ENCODE data around the gene TOLLIP.
A peak's percentile ranks its signal among the peaks of the same experiment; 100 is the strongest.

Gene TOLLIP

DNA sequence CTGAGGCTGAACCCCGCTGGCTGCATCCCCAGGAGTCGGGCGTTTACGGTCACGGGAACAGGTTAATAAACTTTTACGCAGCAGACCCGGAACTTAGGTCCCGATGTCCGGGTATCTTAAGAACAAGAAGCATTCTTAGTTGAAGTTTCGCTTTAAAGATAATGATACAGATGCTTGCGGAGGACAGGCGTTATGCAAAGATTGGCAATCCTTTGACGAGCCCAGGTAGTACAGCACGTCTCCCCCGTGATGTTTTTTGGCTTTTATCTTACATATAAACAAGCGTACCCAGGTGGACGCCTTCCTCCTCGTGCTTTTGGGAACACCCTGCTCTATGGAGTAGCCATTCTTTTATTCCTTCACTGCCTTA is 871 bp upstream of the TOLLIP start:
- TF ChIP-seq, protein P1, sequence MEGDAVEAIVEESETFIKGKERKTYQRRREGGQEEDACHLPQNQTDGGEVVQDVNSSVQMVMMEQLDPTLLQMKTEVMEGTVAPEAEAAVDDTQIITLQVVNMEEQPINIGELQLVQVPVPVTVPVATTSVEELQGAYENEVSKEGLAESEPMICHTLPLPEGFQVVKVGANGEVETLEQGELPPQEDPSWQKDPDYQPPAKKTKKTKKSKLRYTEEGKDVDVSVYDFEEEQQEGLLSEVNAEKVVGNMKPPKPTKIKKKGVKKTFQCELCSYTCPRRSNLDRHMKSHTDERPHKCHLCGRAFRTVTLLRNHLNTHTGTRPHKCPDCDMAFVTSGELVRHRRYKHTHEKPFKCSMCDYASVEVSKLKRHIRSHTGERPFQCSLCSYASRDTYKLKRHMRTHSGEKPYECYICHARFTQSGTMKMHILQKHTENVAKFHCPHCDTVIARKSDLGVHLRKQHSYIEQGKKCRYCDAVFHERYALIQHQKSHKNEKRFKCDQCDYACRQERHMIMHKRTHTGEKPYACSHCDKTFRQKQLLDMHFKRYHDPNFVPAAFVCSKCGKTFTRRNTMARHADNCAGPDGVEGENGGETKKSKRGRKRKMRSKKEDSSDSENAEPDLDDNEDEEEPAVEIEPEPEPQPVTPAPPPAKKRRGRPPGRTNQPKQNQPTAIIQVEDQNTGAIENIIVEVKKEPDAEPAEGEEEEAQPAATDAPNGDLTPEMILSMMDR (conservative IDR thresholded peaks at IDR 0.05; ENCODE audit: control insufficient read depth, insufficient read depth, low read depth, low read length): no peak
- DNase-seq (ENCODE audit: low read depth): no peak
- peak overlapping the region; percentile 65 for H3K4me3 ChIP-seq (ENCODE audit: control insufficient read depth, low read depth, low read length)

DNA sequence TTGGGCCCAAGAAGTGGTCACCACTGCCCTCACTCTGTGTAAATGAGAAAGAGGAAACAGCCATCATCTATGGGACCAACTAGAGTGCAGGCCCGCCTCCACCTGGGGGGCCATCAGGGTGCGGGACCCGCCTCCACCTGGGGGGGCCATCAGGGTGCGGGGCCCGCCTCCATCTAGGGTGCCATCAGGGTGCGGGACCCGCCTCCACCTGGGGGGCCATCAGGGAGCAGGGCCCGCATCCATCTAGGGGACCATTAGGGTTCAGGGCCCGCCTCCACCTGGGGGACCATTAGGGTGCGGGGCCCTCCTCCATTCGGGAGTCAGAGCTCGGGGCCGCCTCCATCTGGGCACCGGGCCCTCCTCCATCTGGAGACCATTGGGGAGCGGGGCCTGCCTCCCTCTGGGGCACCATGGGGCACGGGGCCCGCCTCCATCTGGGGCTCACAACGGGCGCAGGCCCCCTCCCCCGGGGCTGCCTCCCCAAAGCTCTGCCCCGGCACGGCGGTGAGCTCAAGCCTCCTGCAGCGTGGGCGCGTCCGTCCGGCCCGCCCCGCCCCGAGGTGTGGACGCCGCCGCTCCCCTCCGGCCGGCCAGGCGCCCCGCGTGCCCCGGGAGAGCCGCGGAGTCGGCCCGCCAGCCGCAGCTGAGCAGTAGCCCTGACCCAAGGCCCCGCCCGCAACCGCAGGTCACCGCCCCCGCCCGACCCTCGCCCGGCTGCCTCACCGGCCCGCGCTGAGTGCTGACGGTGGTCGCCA is 512 bp downstream of the TOLLIP start:
- DNase-seq (ENCODE audit: low read depth): peak; percentile 20
- TF ChIP-seq, protein P1 (conservative IDR thresholded peaks at IDR 0.05; ENCODE audit: control insufficient read depth, insufficient read depth, low read depth, low read length): no peak
- peak overlapping the region; percentile 56 for H3K4me3 ChIP-seq (ENCODE audit: control insufficient read depth, low read depth, low read length)

DNA sequence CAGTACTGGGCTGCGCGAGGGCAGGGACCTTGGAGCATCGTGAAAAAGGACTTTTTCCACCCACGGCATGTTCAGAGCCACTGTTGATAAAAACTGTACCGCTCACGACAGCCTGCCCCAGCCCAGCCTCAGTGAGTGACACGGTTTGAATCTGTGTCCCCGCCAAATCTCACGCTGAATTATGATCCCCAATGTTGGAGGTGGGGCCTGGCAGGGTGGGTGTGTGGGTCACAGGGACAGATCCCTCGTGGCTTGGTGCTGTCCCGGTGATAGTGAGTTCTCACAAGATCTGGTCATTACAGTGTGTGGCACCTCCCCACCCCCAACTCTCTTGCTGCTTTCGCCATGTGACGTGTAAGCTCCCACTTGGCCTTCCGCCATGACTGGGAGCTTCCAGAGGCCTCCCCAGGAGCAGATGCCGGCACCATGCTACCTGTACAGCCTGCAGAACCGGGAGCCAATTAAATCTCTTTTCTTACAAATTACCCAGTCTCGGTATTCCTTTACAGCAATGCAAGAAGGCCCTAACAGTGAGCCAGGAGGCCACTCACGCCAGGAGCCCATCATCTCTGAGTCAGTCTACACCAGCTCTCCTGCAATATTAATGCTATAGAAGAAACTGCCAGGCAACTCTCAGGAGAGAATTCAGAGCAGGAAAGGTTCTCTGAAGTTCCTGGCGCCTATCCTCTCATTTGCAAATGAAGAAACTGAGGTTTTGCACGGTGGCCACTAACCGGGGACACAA is 1.3 kb downstream of the TOLLIP start:
- peak; percentile 72 for DNase-seq (ENCODE audit: low read depth)
- H3K4me3 ChIP-seq (ENCODE audit: control insufficient read depth, low read depth, low read length): peak overlapping the region; percentile 56
- TF ChIP-seq, protein P1 (conservative IDR thresholded peaks at IDR 0.05; ENCODE audit: control insufficient read depth, insufficient read depth, low read depth, low read length): no peak

DNA sequence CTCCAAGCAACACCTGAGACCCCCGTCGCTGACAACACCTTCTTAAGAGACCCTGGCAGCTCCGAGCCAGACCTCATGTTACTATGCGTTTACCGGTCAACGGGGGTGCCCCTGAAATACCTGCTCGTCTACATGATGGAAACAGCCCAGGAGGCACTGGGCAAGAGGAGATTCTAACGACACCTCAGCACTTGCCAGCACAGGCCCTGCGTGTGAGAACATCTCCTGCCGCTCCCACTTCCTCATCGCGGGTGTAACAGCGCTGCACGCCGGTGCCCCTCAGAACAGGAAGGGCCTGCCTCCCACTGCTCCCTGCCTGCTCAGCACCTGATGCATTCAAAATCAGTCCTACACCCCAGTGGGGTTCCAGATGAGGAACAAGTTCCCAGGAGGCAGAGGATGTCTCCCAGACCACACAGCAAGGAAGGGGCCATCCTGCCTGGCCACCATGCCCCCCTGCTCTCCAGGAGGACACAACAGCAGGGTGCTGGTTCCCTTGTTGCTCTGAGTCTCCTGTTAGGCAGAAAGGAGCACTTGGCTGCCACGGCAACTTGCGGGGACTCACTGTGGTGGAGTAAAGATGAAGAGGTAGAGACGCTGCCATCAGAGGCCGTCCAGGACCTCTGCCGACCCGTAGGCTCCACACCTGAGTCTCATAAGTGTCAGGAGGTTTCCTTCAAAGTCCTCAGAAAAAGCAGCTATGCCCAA is 2.1 kb downstream of the TOLLIP start:
- TF ChIP-seq, protein P1 (conservative IDR thresholded peaks at IDR 0.05; ENCODE audit: control insufficient read depth, insufficient read depth, low read depth, low read length): no peak
- no peak overlapping the region for H3K4me3 ChIP-seq (ENCODE audit: control insufficient read depth, low read depth, low read length)
- DNase-seq (ENCODE audit: low read depth): no peak

DNA sequence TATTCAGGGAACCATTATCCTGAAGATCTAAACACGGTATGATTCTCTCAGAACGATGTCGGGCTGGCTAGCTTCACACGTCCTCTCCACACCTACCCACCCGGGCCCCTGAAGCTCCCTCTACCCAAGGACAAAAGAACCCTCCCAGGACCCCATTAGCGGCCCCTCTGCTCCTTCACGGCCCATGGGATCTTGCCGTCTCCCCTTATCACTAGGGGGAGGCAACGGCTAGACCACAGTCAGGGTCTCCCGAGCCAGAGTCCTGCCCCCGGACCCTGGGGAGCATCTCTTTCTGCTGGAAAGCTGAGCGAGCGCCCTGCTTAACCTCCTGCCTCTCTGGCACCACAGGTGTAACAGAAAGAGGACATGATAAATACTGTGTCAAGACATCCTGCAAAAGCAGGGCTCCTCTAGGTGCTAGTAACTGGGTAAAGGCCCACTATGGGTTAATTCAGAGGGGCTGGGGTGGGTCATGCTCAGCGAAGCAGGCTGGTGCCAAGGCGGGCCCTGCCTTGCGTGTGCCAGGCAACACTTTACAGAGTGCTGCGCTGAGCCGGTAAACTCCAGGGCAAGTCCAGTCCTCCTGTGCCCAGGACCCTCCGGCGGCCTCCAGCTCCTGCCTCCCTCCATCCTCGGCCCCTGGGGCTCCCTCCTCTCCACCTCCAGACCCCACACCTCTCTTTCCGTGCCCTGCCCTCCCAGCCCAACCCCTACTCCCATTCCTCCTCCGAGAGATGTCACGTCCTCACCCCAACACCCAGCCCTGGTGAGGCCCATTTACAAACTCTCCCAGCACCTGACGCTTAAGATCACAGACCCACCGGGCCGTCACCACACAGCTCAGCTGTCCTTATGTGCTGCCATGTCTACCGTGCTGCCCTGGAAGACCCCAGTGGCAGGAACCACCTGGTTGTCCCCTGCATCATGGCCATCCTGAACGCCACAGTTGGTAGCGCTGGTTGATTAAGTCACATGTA is 3.0 kb downstream of the TOLLIP start:
- TF ChIP-seq, protein P1 (conservative IDR thresholded peaks at IDR 0.05; ENCODE audit: control insufficient read depth, insufficient read depth, low read depth, low read length): no peak
- H3K4me3 ChIP-seq (ENCODE audit: control insufficient read depth, low read depth, low read length): no peak overlapping the region
- no peak for DNase-seq (ENCODE audit: low read depth)

All from fibroblast of mammary gland (primary cell).